SK-MEL-5 (cell line): ENCODE results near the gene CHST12. TPM values are rescaled to one million over a fixed set of nuclear protein-coding genes. Genes with fewer than 3 reads are reported as not detected.
A peak's percentile ranks its signal among the peaks of the same experiment; 100 is the strongest.
"Not testable (repeated sequence)": the region's sequence is repeated elsewhere in the genome, so short reads cannot be mapped to it uniquely, and the experiment has no call there.

Experiments
- DNase-seq: peaks from one replicate; pipeline ENCODE4 v3.0.0-alpha.2; 2016; ENCODE audit warnings: low read depth, low spot score
- in situ Hi-C: cut with HindIII; loops from 2 replicates; pipeline ENCODE4 v1.10.0; 2016; ENCODE audit warnings: low sequenced_read_pairs, high pct_unique_total_duplicates, low pct_unique_long_range_greater_than_20kb
- total RNA-seq: library from RNA; depleted of rRNA; stranded (reverse); fragments of >200 nt; shearing (Covaris generic); gene quantifications from 2 replicates; pipeline ENCODE4 v1.2.3, GENCODE V29; 2014

The CHST12 gene
- total RNA-seq, 1 experiment from 2014 or later: 11.4 TPM

GRCh38 chr7:2390020-2390816 is 13.2 kb upstream of the CHST12 start:
- peak; percentile 25 for DNase-seq
- in situ Hi-C loops: not testable (repeated sequence)

- DNase-seq: no peak
- in situ Hi-C loops: no loop called here
These were observed 9.7 kb upstream of the CHST12 start for GRCh38 chr7:2393706-2394105.

- DNase-seq: no peak
- in situ Hi-C loops: no loop called here
These were observed 8.8 kb upstream of the CHST12 start for GRCh38 chr7:2394566-2395082.

GRCh38 chr7:2398506-2398905 is 4.9 kb upstream of the CHST12 start:
- in situ Hi-C loops: no loop called here
- no peak for DNase-seq

GRCh38 chr7:2399848-2400587 is 3.4 kb upstream of the CHST12 start:
- in situ Hi-C loops: no loop called here

GRCh38 chr7:2402687-2403013 is 761 bp upstream of the CHST12 start:
- DNase-seq: no peak
- in situ Hi-C loops: no loop called here

More at GRCh38 chr7:2399848-2400587, 3.4 kb upstream of the CHST12 start:
- DNase-seq: peak; percentile 58

- DNase-seq: peak; percentile 30
- in situ Hi-C loops: no loop called here
These were observed 572 bp downstream of the CHST12 start for GRCh38 chr7:2403718-2404648.

GRCh38 chr7:2404714-2405119 is 1.3 kb downstream of the CHST12 start:
- in situ Hi-C loops: no loop called here

GRCh38 chr7:2405201-2405600 is 1.8 kb downstream of the CHST12 start:
- in situ Hi-C loops: no loop called here

More at GRCh38 chr7:2404714-2405119, 1.3 kb downstream of the CHST12 start:
- DNase-seq: no peak

GRCh38 chr7:2405601-2406345 is 2.4 kb downstream of the CHST12 start:
- in situ Hi-C loops: no loop called here

More at GRCh38 chr7:2405201-2405600, 1.8 kb downstream of the CHST12 start:
- no peak for DNase-seq

GRCh38 chr7:2409745-2410414 is 6.5 kb downstream of the CHST12 start:
- in situ Hi-C loops: no loop called here

More at GRCh38 chr7:2405601-2406345, 2.4 kb downstream of the CHST12 start:
- no peak for DNase-seq

GRCh38 chr7:2411049-2411448 is 7.6 kb downstream of the CHST12 start:
- no peak for DNase-seq
- in situ Hi-C loops: no loop called here

More at GRCh38 chr7:2409745-2410414, 6.5 kb downstream of the CHST12 start:
- no peak for DNase-seq

GRCh38 chr7:2411815-2412586 is 8.6 kb downstream of the CHST12 start:
- no peak for DNase-seq
- in situ Hi-C loops: no loop called here

GRCh38 chr7:2412587-2413201 is 9.3 kb downstream of the CHST12 start:
- in situ Hi-C loops: no loop called here
- DNase-seq: no peak

- in situ Hi-C loops: no loop called here
- no peak for DNase-seq
These were observed 12.7 kb downstream of the CHST12 start for GRCh38 chr7:2416063-2416462.
